Measurements from ENCODE around the gene SPATA31C2.

- no peak for TF ChIP-seq EP300 (IDR thresholded peaks at IDR 0.05; ENCODE audit: low read depth)
- no peak for TF ChIP-seq CTCF (IDR thresholded peaks at IDR 0.05)
These were observed 40.4 kb upstream of the SPATA31C2 start for GRCh38 chr9:88178641-88179040.

All from transverse colon (tissue), 3 donors.